GM19397 (cell line): ENCODE measurements around the gene TMEM86A.

ENCODE experiments used
- ATAC-seq: cut with Tn5 transposase; IDR thresholded peaks from one replicate; pipeline ENCODE4 v1.9.1; 2021; ENCODE audit warnings: mild to moderate bottlenecking, moderate library complexity; ENCODE audit not compliant: unreplicated experiment

The TMEM86A gene

GRCh38 chr11:18699848-18700261 lies 1.3 kb downstream of the TMEM86A start:
- ATAC-seq, result no peak

GRCh38 chr11:18700375-18700774 lies 1.8 kb downstream of the TMEM86A start:
- no peak for ATAC-seq

- no peak for ATAC-seq
Measured at GRCh38 chr11:18700872-18701271, 2.3 kb downstream of the TMEM86A start.

GRCh38 chr11:18701614-18702216 lies 3.1 kb downstream of the TMEM86A start:
- ATAC-seq, result no peak

GRCh38 chr11:18703001-18703763 lies 4.6 kb downstream of the TMEM86A start:
- no peak for ATAC-seq

- ATAC-seq, result no peak
Measured at GRCh38 chr11:18704045-18704645, 5.6 kb downstream of the TMEM86A start.

- ATAC-seq, result no peak
Measured at GRCh38 chr11:18704698-18705097, 6.1 kb downstream of the TMEM86A start.

- ATAC-seq, result no peak
Measured at GRCh38 chr11:18705651-18706281, 7.2 kb downstream of the TMEM86A start.

- ATAC-seq, result peak; percentile 63
Measured at GRCh38 chr11:18706330-18707243, 8.0 kb downstream of the TMEM86A start.

- no peak for ATAC-seq
Measured at GRCh38 chr11:18707811-18708340, 9.3 kb downstream of the TMEM86A start.

- no peak for ATAC-seq
Measured at GRCh38 chr11:18709414-18709813, 10.8 kb downstream of the TMEM86A start.

GRCh38 chr11:18710545-18710944 lies 12.0 kb downstream of the TMEM86A start:
- ATAC-seq, result no peak

GRCh38 chr11:18713646-18714442 lies 15.3 kb downstream of the TMEM86A start:
- no peak for ATAC-seq

- ATAC-seq, result no peak
Measured at GRCh38 chr11:18714443-18714780, 15.8 kb downstream of the TMEM86A start.

GRCh38 chr11:18715476-18715875 lies 16.9 kb downstream of the TMEM86A start:
- no peak for ATAC-seq

- ATAC-seq, result no peak
Measured at GRCh38 chr11:18720091-18720807, 21.7 kb downstream of the TMEM86A start.

GRCh38 chr11:18720808-18721560 lies 22.4 kb downstream of the TMEM86A start:
- peak; percentile 58 for ATAC-seq

- ATAC-seq, result peak; percentile 52
Measured at GRCh38 chr11:18721561-18722292, 23.1 kb downstream of the TMEM86A start.
